HG02970 (cell line): Measurements from ENCODE around the gene KAT7.
"Not testable (repeated sequence)": the region's sequence is repeated elsewhere in the genome, so short reads cannot be mapped to it uniquely, and the experiment has no call there.

Experiments used
- ATAC-seq: cut with Tn5 transposase; IDR thresholded peaks from one replicate; pipeline ENCODE4 v1.9.1; 2021; ENCODE audit warnings: mild to moderate bottlenecking, moderate library complexity, moderate number of reproducible peaks; ENCODE audit not compliant: unreplicated experiment, low FRiP score

KAT7 gene

GRCh38 chr17:49788478-49789242, at the start of gene KAT7:
TSS of gene KAT7 (plus strand) at chr17:49788681. CDS start at chr17:49788835, 154 bp downstream.
- peak; percentile 80 for ATAC-seq

GRCh38 chr17:49739641-49740271, 48.7 kb upstream of the KAT7 start:
- no peak for ATAC-seq

- ATAC-seq: peak; percentile 40
These were observed 47.3 kb upstream of the KAT7 start for GRCh38 chr17:49741009-49741691.

GRCh38 chr17:49741692-49742076, 46.8 kb upstream of the KAT7 start:
- no peak for ATAC-seq

- ATAC-seq: no peak
These were observed 46.3 kb upstream of the KAT7 start for GRCh38 chr17:49742166-49742638.

GRCh38 chr17:49745175-49746139, 43.0 kb upstream of the KAT7 start:
- ATAC-seq: no peak

- ATAC-seq: peak; percentile 59
These were observed 41.5 kb upstream of the KAT7 start for GRCh38 chr17:49746791-49747490.

GRCh38 chr17:49747632-49748031, 40.8 kb upstream of the KAT7 start:
- no peak for ATAC-seq

- ATAC-seq: no peak
These were observed 40.3 kb upstream of the KAT7 start for GRCh38 chr17:49748223-49748622.

GRCh38 chr17:49748791-49749190, 39.7 kb upstream of the KAT7 start:
- ATAC-seq: peak; percentile 59

- ATAC-seq: no peak
These were observed 38.8 kb upstream of the KAT7 start for GRCh38 chr17:49749730-49750129.

- ATAC-seq: no peak
These were observed 36.0 kb upstream of the KAT7 start for GRCh38 chr17:49752508-49752907.

GRCh38 chr17:49753959-49754391, 34.5 kb upstream of the KAT7 start:
- ATAC-seq: no peak

GRCh38 chr17:49755663-49756283, 32.7 kb upstream of the KAT7 start:
- ATAC-seq: no peak

GRCh38 chr17:49756323-49757150, 31.9 kb upstream of the KAT7 start:
- ATAC-seq: no peak

GRCh38 chr17:49757151-49757777, 31.2 kb upstream of the KAT7 start:
- ATAC-seq: no peak

- ATAC-seq: not testable (repeated sequence)
These were observed 29.9 kb upstream of the KAT7 start for GRCh38 chr17:49758464-49759010.
